SJSA1 (cell line): ENCODE measurements around the gene SLC25A20. TPM values are rescaled to one million over a fixed set of nuclear protein-coding genes. Genes with fewer than 3 reads are reported as not detected.
A peak's percentile ranks its signal among the peaks of the same experiment; 100 is the strongest.
"Not testable (repeated sequence)": the region's sequence is repeated elsewhere in the genome, so short reads cannot be mapped to it uniquely, and the experiment has no call there.

Source experiments
- DNase-seq, 2 experiments: peaks; one replicate each; pipeline ENCODE4 v3.0.0-alpha.2; 2015 to 2020; ENCODE audit warnings: low spot score in 2 of 2, low read depth in 1 of 2
- H3K27ac ChIP-seq: fragments of 250-450 bp; sonication (Bioruptor Pico); 2 replicates; pipeline ENCODE4 v1.5.1; 2020; ENCODE audit warnings: mild to moderate bottlenecking, moderate library complexity
- H3K27me3 ChIP-seq: fragments of 250-450 bp; sonication (Bioruptor Pico); replicated peaks from 2 replicates; pipeline ENCODE4 v1.5.1; 2020; ENCODE audit warnings: mild to moderate bottlenecking, moderate library complexity
- H3K36me3 ChIP-seq: fragments of 250-450 bp; sonication (Bioruptor Pico); 2 replicates; pipeline ENCODE4 v1.5.1; 2020; ENCODE audit warnings: mild to moderate bottlenecking
- H3K4me1 ChIP-seq: fragments of 250-450 bp; sonication (Bioruptor Pico); replicated peaks from 2 replicates; pipeline ENCODE4 v1.6.1; 2021; ENCODE audit warnings: mild to moderate bottlenecking
- H3K4me3 ChIP-seq: fragments of 250-450 bp; sonication (Bioruptor Pico); 2 replicates; pipeline ENCODE4 v1.5.1; 2020; ENCODE audit warnings: mild to moderate bottlenecking
- H3K9me3 ChIP-seq: fragments of 250-450 bp; sonication (Bioruptor Pico); replicated peaks from 2 replicates; pipeline ENCODE4 v1.5.1; 2020; ENCODE audit warnings: mild to moderate bottlenecking
- total RNA-seq: library from RNA; depleted of rRNA; stranded (reverse); fragments of >200 nt; shearing (Covaris generic); gene quantifications from 2 replicates; pipeline ENCODE4 v1.2.3, GENCODE V29; 2014

Gene SLC25A20
- total RNA-seq, 1 experiment from 2014 or later = 21.9 TPM

DNA sequence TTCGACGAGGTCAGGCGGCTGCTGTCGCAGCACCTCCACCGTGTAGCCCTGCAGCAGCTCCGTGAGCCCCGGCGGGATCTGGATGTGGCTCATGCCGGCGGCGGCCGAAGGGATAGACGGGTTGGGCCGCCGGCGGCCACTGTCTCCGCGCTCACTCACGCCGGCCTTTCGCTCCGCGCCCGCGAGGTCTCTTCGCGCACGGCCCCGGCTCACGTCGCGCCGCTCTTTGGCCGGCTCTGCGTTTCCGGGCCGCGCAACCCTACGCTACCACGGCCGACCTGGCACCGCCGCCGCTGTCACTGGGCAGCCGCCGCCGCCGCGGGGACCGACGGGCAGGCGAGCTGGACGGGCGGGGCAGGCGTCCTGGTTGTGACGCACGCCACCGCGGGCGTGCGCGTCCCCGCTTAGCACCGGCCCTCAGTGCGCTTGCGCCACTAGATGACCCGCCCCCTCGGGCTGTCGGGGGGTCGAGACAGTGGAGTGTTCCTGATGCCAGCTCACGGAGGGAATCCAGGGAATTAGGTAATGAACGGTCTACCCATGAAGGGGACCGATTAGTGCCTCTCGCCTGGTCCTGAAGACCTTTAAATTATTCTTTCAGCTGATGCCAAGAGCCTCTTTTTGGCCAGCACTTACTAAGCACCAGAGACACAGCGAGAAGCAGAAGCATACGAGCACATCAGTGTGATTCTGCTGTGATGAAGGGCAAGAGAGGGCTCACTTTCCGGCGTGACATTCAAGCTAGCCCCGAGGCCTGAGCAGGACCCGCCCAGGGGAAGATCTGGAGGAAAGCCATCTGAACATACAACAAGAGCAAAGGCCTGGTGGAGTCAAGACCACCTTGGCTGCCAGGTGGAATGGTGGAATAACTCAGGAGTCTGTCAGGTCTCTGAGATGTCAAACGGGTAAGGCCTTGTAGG lies 50.9 kb downstream of the SLC25A20 start, which contains the start of gene PRKAR2A:
Gene PRKAR2A, minus strand, starts transcription at position 371 of the 920 bp plus-strand sequence. Its CDS starts 278 bp downstream, at position 93.
- Histone ChIP-seq H3K4me1 (peaks cover 11% of the 10 kb centered on the region), H3K27ac (peak within 1 kb of the TSS; percentile 34; the same call in 1 of the 2 replicates), H3K4me3 (peak within 1 kb of the TSS; percentile 84), H3K27me3 (no peaks in the 10 kb centered on the region), H3K9me3 (no peaks in the 10 kb centered on the region), H3K36me3 (peaks cover 5% of the 10 kb centered on the region; the same call in 1 of the 2 replicates)
- peak; percentile 82 to 85 for DNase-seq

- Histone ChIP-seq H3K27me3 (no peaks in the 10 kb centered on the region), H3K9me3 (no peaks in the 10 kb centered on the region), H3K27ac (peak overlapping the region; percentile 34; the same call in 1 of the 2 replicates), H3K4me1 (peaks cover 11% of the 10 kb centered on the region), H3K4me3 (peak overlapping the region; percentile 84), H3K36me3 (peaks cover 5% of the 10 kb centered on the region; the same call in 1 of the 2 replicates)
- peak; percentile 54 to 73 for DNase-seq
These were observed 51.6 kb downstream of the SLC25A20 start for GRCh38 chr3:48847053-48847503.

GRCh38 chr3:48845170-48845569 lies 53.5 kb downstream of the SLC25A20 start:
- Histone ChIP-seq H3K9me3 (no peaks in the 10 kb centered on the region), H3K27me3 (no peaks in the 10 kb centered on the region), H3K36me3 (peaks cover 5% of the 10 kb centered on the region; the same call in 1 of the 2 replicates), H3K4me3 (no peak overlapping the region), H3K4me1 (peaks cover 11% of the 10 kb centered on the region), H3K27ac (no peak overlapping the region)
- DNase-seq = no peak

DNA sequence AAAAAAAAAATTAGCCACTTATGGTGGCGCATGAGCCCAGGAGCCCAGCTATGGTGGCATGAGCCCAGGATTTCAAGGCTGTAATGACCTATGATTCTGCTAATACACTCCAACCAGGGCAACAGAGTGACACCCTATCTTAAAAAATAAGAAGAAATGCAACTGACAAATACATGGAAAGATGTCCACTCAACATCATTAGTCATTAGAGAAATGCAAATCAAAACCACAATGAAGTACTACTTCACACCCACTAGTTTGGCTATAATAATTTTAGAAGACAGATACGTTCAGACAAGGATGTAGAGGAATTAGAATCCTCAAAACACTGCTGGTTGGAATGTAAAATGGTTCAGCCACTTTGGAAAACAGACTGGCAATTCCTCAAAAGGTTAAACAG lies 61.5 kb downstream of the SLC25A20 start:
- DNase-seq = no peak
- Histone ChIP-seq H3K9me3 (no peaks in the 10 kb centered on the region), H3K4me1 (no peaks in the 10 kb centered on the region), H3K4me3 (no peak overlapping the region), H3K27me3 (no peaks in the 10 kb centered on the region), H3K27ac (no peak overlapping the region), H3K36me3 (no peaks in the 10 kb centered on the region)

DNA sequence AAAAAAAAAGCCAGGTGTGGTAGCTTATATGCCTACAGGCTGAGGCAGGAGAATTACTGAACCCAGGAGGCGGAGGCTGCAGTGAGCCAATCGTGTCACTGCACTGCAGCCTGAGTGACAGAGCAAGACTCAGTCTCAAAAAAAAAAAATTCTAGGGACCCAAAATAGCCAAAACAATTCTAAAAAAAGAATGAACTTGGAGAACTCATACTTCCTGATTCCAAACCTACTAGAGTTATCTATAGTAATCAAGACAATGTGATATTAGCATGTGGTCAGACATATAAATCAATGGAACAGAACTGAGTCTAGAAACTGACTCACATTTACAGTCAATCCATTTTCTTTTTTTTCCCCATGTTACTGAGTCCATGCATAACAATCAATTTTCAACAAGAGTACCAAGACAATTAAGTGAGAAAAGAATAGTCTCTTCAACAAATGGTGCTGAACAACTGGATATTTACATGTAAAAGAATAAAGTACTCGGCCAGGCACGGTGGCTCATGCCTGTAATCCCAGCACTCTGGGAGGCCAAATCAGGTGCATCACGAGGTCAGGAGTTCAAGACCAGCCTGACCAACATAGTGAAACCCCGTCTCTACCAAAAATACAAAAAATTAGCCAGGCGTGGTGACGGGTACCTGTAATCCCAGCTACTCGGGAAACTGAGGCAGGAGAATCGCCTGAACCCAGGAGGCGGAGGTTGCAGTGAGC lies 62.9 kb downstream of the SLC25A20 start:
- Histone ChIP-seq H3K9me3 (no peaks in the 10 kb centered on the region), H3K36me3 (no peaks in the 10 kb centered on the region), H3K4me3 (no peak overlapping the region), H3K27me3 (no peaks in the 10 kb centered on the region), H3K27ac (no peak overlapping the region), H3K4me1 (no peaks in the 10 kb centered on the region)
- DNase-seq = no peak

- no peak overlapping the region for H3K27ac ChIP-seq
- H3K4me3 ChIP-seq = no peak overlapping the region
- H3K36me3 ChIP-seq = no peaks in the 10 kb centered on the region
- DNase-seq = no peak
- H3K9me3 ChIP-seq = no peaks in the 10 kb centered on the region
- no peaks in the 10 kb centered on the region for H3K27me3 ChIP-seq
- no peaks in the 10 kb centered on the region for H3K4me1 ChIP-seq
These were observed 66.0 kb downstream of the SLC25A20 start for GRCh38 chr3:48832684-48833083.

DNA sequence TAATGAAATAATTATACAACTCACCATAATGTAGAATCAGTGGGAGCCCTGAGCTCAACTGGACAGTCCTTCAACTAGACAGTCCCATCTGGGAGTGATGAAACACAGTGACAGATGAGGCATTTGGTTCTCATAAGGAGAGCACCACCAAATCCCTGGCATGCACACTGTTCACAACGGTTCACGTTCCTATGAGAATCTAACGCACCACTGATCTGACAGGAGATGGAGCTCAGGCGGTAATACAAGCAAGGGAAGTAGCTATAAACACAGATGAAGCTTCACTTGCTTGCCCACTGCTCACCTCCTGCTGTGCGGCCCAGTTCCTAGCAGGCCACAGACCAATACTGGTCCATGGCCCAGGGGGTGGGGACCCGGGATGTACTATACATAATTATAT lies 68.0 kb downstream of the SLC25A20 start:
- Histone ChIP-seq H3K4me3 (no peak overlapping the region), H3K36me3 (no peaks in the 10 kb centered on the region), H3K4me1 (peaks cover 7% of the 10 kb centered on the region), H3K27me3 (no peaks in the 10 kb centered on the region), H3K9me3 (no peaks in the 10 kb centered on the region), H3K27ac (no peak overlapping the region)
- no peak for DNase-seq

DNA sequence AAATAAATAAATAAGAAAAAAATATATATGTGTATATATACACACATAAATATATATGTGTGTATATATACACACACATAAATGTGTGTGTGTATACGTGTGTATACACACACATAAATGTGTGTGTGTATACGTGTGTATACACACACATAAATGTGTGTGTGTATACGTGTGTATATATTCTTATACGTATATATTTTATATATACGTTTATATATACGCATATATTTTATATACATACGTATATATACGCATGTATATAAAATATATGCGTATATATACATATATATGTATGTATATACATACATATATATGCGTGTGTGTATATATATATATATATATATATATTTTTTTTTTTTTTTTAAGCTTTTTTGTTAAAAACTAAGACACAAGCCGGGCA lies 69.2 kb downstream of the SLC25A20 start:
- H3K27me3 ChIP-seq, H3K4me3 ChIP-seq, H3K4me1 ChIP-seq, H3K27ac ChIP-seq, H3K36me3 ChIP-seq, DNase-seq, H3K9me3 ChIP-seq: not testable (repeated sequence)

DNA sequence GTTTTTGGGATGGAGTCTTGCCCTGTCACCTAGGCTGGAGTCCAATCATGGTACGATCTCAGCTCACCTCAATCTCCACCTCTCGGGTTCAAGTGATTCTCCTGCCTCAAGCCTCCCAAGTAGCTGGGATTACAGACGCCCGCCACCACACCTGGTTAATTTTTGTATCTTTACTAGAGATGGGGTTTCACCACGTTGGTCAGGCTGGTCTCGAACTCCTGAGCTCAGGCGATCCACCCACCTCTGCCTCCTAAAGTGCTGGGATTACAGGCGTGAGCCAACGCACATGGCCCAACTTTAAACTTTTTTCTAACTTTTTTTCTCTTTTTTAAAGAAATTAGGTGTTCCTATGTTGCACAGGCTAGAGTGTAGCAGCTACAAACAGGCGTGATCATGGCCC lies 70.8 kb downstream of the SLC25A20 start:
- H3K27ac ChIP-seq, DNase-seq, H3K36me3 ChIP-seq, H3K27me3 ChIP-seq, H3K4me1 ChIP-seq, H3K9me3 ChIP-seq, H3K4me3 ChIP-seq: not testable (repeated sequence)

DNA sequence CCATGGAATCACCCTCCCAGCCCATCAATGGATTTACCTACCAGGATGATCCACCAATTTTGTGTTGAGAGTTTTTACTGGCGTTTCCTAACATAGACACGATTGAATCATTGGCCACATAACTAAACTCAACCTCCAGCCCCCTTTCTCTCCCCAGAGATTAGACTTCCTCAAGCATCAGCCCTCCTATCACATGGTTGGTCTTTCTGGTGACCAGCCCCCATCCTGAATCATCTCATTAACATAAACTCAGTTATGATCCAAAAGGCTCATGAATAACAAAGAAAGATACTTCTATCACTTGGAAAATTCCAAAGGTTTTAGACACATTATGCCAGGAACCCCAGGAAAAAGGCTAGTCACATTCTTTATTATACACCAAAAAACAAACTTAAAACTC lies 72.2 kb downstream of the SLC25A20 start:
- H3K27ac ChIP-seq = no peak overlapping the region

GRCh38 chr3:48820612-48821324 lies 77.9 kb downstream of the SLC25A20 start:
- no peaks in the 10 kb centered on the region for H3K9me3 ChIP-seq
- H3K4me1 ChIP-seq = peaks cover 10% of the 10 kb centered on the region
- no peak overlapping the region for H3K4me3 ChIP-seq
- H3K36me3 ChIP-seq = no peaks in the 10 kb centered on the region
- DNase-seq = peak; percentile 28 to 55
- H3K27me3 ChIP-seq = no peaks in the 10 kb centered on the region
- no peak overlapping the region for H3K27ac ChIP-seq

More for the DNA sequence above, 72.2 kb downstream of the SLC25A20 start:
- Histone ChIP-seq H3K27me3 (no peaks in the 10 kb centered on the region), H3K36me3 (no peaks in the 10 kb centered on the region), H3K9me3 (no peaks in the 10 kb centered on the region), H3K4me1 (peaks cover 7% of the 10 kb centered on the region), H3K4me3 (no peak overlapping the region)
- DNase-seq = peak in 1 of 2 experiments; percentile 19

- Histone ChIP-seq H3K4me1 (peaks cover 10% of the 10 kb centered on the region), H3K9me3 (no peaks in the 10 kb centered on the region), H3K36me3 (no peaks in the 10 kb centered on the region), H3K27ac (no peak overlapping the region), H3K4me3 (no peak overlapping the region), H3K27me3 (no peaks in the 10 kb centered on the region)
- no peak for DNase-seq
These were observed 79.2 kb downstream of the SLC25A20 start for GRCh38 chr3:48819234-48820221.
